SK-N-SH treated with all-trans-retinoic acid at 6 μM for 48 hours (cell line): ENCODE data around the gene C2CD4C.

Source experiments
- ATAC-seq: fragments of 200-7000 bp; cut with Tn5 transposase; 3 replicates; pipeline ENCODE4 v1.9.1; 2020; ENCODE audit warnings: mild to moderate bottlenecking, moderate library complexity
- ARNTL ChIP-seq: fragments of 450-650 bp; formaldehyde crosslinking; IDR thresholded peaks from 2 replicates; pipeline ENCODE4 v1.5.0; 2020; ENCODE audit warnings: low read depth, mild to moderate bottlenecking, moderate library complexity, borderline replicate concordance
- CREB5 ChIP-seq: fragments of 250-450 bp; sonication (Bioruptor Pico); IDR thresholded peaks from 2 replicates; pipeline ENCODE4 v1.5.1; 2020; ENCODE audit warnings: low read depth, mild to moderate bottlenecking, moderate library complexity
- CSDC2 ChIP-seq: fragments of 250-450 bp; sonication (Bioruptor Pico); IDR thresholded peaks from 2 replicates; pipeline ENCODE4 v1.5.0; 2020; ENCODE audit warnings: mild to moderate bottlenecking, moderate library complexity
- ESRRG ChIP-seq: fragments of 250-450 bp; sonication (Bioruptor Pico); IDR thresholded peaks from 2 replicates; pipeline ENCODE4 v1.6.1; 2021; ENCODE audit warnings: mild to moderate bottlenecking
- ISL1 ChIP-seq: fragments of 250-450 bp; sonication (Bioruptor Pico); IDR thresholded peaks from 2 replicates; pipeline ENCODE4 v2.1.2; 2022; ENCODE audit warnings: mild to moderate bottlenecking, moderate library complexity
- OSR1 ChIP-seq: fragments of 250-450 bp; sonication (Bioruptor Pico); IDR thresholded peaks from 2 replicates; pipeline ENCODE4 v1.8.0; 2022; ENCODE audit warnings: moderate library complexity, mild to moderate bottlenecking, inconsistent platforms
- RARB ChIP-seq: fragments of 250-450 bp; sonication (Bioruptor Pico); IDR thresholded peaks from 2 replicates; pipeline ENCODE4 v1.8.0; 2021; ENCODE audit warnings: mild to moderate bottlenecking, moderate library complexity
- SNAI2 ChIP-seq: fragments of 250-450 bp; sonication (Bioruptor Pico); IDR thresholded peaks from 2 replicates; pipeline ENCODE4 v1.5.0; 2020; ENCODE audit warnings: mild to moderate bottlenecking, moderate library complexity
- TCF4 ChIP-seq: fragments of 250-450 bp; sonication (Bioruptor Pico); IDR thresholded peaks from 2 replicates; pipeline ENCODE4 v1.8.0; 2021; ENCODE audit warnings: mild to moderate bottlenecking, moderate library complexity, borderline replicate concordance
- TOX ChIP-seq: fragments of 250-450 bp; sonication (Bioruptor Pico); IDR thresholded peaks from 2 replicates; pipeline ENCODE4 v1.8.0; 2021; ENCODE audit warnings: mild to moderate bottlenecking, moderate library complexity, borderline replicate concordance
- TSHZ2 ChIP-seq: fragments of 250-450 bp; sonication (Bioruptor Pico); IDR thresholded peaks from 2 replicates; pipeline ENCODE4 v1.5.0; 2020; ENCODE audit warnings: mild to moderate bottlenecking, moderate library complexity
- ZC3H10 ChIP-seq: fragments of 250-450 bp; sonication (Bioruptor Pico); IDR thresholded peaks from 2 replicates; pipeline ENCODE4 v1.5.1; 2021; ENCODE audit warnings: mild to moderate bottlenecking, moderate library complexity
- ZFP30 ChIP-seq: fragments of 450-650 bp; formaldehyde crosslinking; IDR thresholded peaks from 2 replicates; pipeline ENCODE4 v1.5.0; 2022; ENCODE audit warnings: mild to moderate bottlenecking, moderate library complexity
- ZNF565 ChIP-seq: fragments of 450-650 bp; formaldehyde crosslinking; conservative IDR thresholded peaks from 2 replicates; pipeline ENCODE4 v1.5.0; 2020; ENCODE audit warnings: low read depth, mild to moderate bottlenecking, moderate library complexity
- ZNF70 ChIP-seq: fragments of 450-650 bp; formaldehyde crosslinking; IDR thresholded peaks from 2 replicates; pipeline ENCODE4 v1.5.0; 2020; ENCODE audit warnings: mild to moderate bottlenecking, moderate library complexity
- ZNF8 ChIP-seq: fragments of 450-650 bp; formaldehyde crosslinking; IDR thresholded peaks from 2 replicates; pipeline ENCODE4 v1.5.0; 2020; ENCODE audit warnings: mild to moderate bottlenecking, moderate library complexity
- TF ChIP-seq, protein P1 (sequence below): fragments of 250-450 bp; sonication (Bioruptor Pico); IDR thresholded peaks from 2 replicates; pipeline ENCODE4 v1.8.0; 2021; ENCODE audit warnings: low read depth, mild to moderate bottlenecking, moderate library complexity, borderline replicate concordance
- TF ChIP-seq, protein P2 (sequence below): fragments of 250-450 bp; sonication (Bioruptor Pico); IDR thresholded peaks from 2 replicates; pipeline ENCODE4 v1.5.1; 2021; ENCODE audit warnings: mild to moderate bottlenecking, moderate library complexity
- TF ChIP-seq, protein P3 (sequence below): fragments of 250-450 bp; sonication (Bioruptor Pico); IDR thresholded peaks from 2 replicates; pipeline ENCODE4 v1.8.0; 2020; ENCODE audit warnings: mild to moderate bottlenecking, moderate library complexity, borderline replicate concordance

Gene C2CD4C

GRCh38 chr19:370641-371330 is 38.2 kb downstream of the C2CD4C start:
- no peak for ATAC-seq
- TF ChIP-seq ISL1 (CRISPR knock-in tag) (no peak), ESRRG (CRISPR knock-in tag) (no peak), ARNTL (CRISPR knock-in tag) (no peak), ZNF8 (CRISPR knock-in tag) (no peak), TSHZ2 (CRISPR knock-in tag) (no peak), TOX (CRISPR knock-in tag) (no peak), SNAI2 (CRISPR knock-in tag) (no peak), ZFP30 (CRISPR knock-in tag) (no peak), CREB5 (CRISPR knock-in tag) (no peak), TCF4 (CRISPR knock-in tag) (no peak), ZNF70 (no peak), ZNF565 (CRISPR knock-in tag) (no peak), ZC3H10 (CRISPR knock-in tag) (no peak), OSR1 (CRISPR knock-in tag) (no peak)
- TF ChIP-seq, protein P1, sequence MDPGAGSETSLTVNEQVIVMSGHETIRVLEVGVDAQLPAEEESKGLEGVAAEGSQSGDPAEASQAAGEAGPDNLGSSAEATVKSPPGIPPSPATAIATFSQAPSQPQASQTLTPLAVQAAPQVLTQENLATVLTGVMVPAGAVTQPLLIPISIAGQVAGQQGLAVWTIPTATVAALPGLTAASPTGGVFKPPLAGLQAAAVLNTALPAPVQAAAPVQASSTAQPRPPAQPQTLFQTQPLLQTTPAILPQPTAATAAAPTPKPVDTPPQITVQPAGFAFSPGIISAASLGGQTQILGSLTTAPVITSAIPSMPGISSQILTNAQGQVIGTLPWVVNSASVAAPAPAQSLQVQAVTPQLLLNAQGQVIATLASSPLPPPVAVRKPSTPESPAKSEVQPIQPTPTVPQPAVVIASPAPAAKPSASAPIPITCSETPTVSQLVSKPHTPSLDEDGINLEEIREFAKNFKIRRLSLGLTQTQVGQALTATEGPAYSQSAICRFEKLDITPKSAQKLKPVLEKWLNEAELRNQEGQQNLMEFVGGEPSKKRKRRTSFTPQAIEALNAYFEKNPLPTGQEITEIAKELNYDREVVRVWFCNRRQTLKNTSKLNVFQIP: no peak
- TF ChIP-seq, protein P2, sequence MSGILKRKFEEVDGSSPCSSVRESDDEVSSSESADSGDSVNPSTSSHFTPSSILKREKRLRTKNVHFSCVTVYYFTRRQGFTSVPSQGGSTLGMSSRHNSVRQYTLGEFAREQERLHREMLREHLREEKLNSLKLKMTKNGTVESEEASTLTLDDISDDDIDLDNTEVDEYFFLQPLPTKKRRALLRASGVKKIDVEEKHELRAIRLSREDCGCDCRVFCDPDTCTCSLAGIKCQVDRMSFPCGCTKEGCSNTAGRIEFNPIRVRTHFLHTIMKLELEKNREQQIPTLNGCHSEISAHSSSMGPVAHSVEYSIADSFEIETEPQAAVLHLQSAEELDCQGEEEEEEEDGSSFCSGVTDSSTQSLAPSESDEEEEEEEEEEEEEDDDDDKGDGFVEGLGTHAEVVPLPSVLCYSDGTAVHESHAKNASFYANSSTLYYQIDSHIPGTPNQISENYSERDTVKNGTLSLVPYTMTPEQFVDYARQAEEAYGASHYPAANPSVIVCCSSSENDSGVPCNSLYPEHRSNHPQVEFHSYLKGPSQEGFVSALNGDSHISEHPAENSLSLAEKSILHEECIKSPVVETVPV: no peak
- TF ChIP-seq, protein P3, sequence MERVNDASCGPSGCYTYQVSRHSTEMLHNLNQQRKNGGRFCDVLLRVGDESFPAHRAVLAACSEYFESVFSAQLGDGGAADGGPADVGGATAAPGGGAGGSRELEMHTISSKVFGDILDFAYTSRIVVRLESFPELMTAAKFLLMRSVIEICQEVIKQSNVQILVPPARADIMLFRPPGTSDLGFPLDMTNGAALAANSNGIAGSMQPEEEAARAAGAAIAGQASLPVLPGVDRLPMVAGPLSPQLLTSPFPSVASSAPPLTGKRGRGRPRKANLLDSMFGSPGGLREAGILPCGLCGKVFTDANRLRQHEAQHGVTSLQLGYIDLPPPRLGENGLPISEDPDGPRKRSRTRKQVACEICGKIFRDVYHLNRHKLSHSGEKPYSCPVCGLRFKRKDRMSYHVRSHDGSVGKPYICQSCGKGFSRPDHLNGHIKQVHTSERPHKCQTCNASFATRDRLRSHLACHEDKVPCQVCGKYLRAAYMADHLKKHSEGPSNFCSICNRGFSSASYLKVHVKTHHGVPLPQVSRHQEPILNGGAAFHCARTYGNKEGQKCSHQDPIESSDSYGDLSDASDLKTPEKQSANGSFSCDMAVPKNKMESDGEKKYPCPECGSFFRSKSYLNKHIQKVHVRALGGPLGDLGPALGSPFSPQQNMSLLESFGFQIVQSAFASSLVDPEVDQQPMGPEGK (CRISPR knock-in tag): no peak

DNA sequence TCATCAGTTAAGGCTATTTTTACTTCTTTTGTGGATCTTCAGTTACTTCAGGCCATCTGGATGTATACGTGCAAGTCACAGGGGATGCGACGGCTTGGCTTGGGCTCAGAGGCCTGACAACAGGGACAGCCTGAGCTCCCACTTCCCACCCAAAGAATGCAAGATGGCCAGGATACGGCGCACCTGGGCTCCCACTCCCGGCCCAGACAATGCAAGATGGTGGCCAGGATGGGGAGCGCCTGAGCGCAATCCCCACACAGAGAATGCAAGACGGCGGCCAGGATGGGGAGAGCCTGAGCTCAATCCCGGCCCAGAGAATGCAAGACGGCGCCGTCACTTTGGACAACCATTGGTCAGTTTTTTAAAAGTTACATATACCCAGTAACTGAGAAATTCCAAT is 39.1 kb downstream of the C2CD4C start:
- TF ChIP-seq ZNF565 (CRISPR knock-in tag) (no peak), ZC3H10 (CRISPR knock-in tag) (no peak), SNAI2 (CRISPR knock-in tag) (no peak), ARNTL (CRISPR knock-in tag) (no peak), TCF4 (CRISPR knock-in tag) (no peak)
- TF ChIP-seq, protein P1: no peak
- no peak for ATAC-seq

DNA sequence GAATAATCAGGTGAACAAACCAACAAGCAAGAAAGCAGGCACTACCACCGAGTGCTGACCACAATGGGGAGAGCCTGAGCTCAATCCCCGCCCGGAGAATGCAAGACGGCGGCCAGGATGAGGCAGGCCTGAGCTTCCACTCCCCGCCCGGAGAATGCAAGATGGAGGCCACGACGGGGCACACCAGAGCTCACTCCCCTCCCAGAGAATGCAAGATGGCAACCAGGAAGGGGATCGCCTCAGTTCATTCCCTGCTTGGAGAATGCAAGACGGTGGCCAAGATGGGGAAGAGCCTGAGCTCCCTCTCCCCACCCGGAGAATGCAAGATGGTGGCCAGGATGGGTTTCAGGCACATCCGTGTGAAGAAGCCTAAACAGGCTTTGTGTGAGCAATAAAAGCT is 39.7 kb downstream of the C2CD4C start:
- ATAC-seq: no peak
- TF ChIP-seq, protein P1: no peak
- no peak for TF ChIP-seq TSHZ2 (CRISPR knock-in tag)
- no peak for TF ChIP-seq SNAI2 (CRISPR knock-in tag)
- no peak for TF ChIP-seq RARB
- TF ChIP-seq CSDC2 (CRISPR knock-in tag): no peak
- TF ChIP-seq ZNF565 (CRISPR knock-in tag): no peak
- no peak for TF ChIP-seq CREB5 (CRISPR knock-in tag)
